Posterior cingulate gyrus (tissue), 11 donors: ENCODE results near the gene KLK15.
A peak's percentile ranks its signal among the peaks of the same experiment; 100 is the strongest.
"Not testable (repeated sequence)": the region's sequence is repeated elsewhere in the genome, so short reads cannot be mapped to it uniquely, and the experiment has no call there.

Experiments
- DNase-seq, 10 donors: peaks; one replicate each; pipeline versions ENCODE4 v3.0.0 to v3.0.0-alpha.2; 2020 to 2021; ENCODE audit warnings: mixed read lengths in 3 of 10
- intact Hi-C: fragments of 100-400 bp; cut with DNase I; formaldehyde crosslinking; loops from one replicate; pipeline ENCODE4 v1.15.1; 2023

KLK15 gene

DNA sequence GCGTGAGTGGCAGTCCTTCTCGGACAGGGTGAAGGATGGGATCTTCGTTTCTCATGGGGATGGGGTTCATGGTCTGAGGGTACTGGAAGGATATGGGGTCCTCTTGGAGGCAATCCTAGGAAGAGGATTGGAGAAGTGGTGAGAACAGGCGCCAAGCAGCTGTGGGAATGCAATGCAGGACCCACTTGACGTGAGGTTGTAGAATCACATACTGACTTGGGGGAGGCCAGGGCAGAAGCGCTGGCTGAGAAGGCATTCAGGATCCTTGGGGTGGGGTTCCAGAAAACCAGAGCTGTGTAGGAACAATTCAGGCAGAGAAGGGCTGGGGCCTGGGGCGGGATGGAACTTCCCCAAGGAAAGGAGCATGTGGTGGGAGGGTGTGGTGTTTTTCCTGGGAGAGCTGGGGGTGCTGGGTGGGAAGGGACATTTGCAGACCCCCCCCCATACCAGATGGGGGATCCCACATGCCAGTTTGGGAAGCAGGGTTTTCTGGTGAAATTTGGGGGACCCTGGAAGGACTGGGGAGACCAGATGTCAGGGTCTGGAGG, 10.6 kb downstream of the KLK15 start:
- intact Hi-C loops, result no loop called here
- peak in 2 of 10 donors; percentile 20 to 32 for DNase-seq

GRCh38 chr19:50821622-50822021, 11.8 kb downstream of the KLK15 start:
- peak in 2 of 10 donors; percentile 63 to 69 for DNase-seq

GRCh38 chr19:50821248-50821612, 12.1 kb downstream of the KLK15 start:
- intact Hi-C loops, result no loop called here
- no peak for DNase-seq

More at GRCh38 chr19:50821622-50822021, 11.8 kb downstream of the KLK15 start:
- intact Hi-C loops, result no loop called here

DNA sequence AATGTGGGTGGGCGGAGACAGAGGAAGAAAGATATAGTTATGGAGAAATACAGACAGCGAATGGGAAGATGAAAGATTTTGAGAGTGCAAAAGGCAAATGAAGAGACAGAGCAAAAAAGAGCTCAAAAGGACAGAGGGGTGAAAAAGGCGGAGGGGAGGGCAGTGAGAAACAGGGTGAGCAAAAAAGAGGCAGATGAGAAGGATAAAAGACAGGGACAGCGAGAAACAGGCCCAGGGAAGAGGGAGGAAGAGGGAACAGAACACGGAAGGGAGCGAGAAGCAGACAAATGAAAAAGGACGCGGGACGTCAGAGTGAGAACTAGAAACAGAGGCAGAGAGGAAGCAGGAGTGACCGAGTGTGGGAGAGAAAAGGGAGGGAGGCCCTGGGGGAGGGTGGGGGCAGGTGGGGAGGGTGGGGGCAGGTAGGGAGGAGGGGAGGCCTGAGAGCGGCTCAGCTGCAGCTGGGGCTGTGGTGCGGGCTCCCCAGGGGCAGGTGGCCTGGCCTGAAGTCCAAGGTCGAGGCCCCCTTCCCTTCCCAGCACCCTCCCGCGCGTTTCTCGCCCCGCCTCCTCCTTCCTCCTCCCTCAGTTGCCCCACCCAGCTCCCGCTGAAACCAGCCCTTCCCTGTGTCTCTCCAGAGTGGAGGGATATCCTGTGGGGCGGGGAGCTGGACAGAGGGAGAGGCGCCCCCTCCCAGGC, 12.7 kb downstream of the KLK15 start:
- DNase-seq, result peak in 2 of 10 donors; percentile 5 to 67
- intact Hi-C loops, result no loop called here

GRCh38 chr19:50820086-50820485, 13.3 kb downstream of the KLK15 start:
- intact Hi-C loops, result no loop called here
- DNase-seq, result peak in 2 of 10 donors; percentile 40 to 73

DNA sequence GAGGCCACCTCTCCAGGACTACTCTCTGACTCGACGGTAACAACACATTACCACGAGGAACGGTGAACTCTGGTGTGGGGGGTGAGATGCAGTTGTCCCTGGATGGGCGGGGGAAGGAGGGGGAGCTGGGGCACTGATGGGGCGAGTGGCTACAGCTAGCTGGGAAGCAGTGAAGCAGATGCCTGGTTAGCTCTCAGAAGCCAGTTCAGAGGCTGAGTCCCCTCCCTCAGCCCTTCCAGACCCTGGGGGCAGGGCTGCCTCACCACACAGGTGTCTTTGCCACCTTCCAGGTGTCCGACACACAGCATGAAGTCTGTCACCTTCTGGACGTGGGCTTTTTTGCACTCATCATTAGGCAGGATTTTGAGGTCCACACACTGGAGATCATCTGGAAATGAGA, 13.7 kb downstream of the KLK15 start:
- intact Hi-C loops, result no loop called here
- DNase-seq, result no peak

DNA sequence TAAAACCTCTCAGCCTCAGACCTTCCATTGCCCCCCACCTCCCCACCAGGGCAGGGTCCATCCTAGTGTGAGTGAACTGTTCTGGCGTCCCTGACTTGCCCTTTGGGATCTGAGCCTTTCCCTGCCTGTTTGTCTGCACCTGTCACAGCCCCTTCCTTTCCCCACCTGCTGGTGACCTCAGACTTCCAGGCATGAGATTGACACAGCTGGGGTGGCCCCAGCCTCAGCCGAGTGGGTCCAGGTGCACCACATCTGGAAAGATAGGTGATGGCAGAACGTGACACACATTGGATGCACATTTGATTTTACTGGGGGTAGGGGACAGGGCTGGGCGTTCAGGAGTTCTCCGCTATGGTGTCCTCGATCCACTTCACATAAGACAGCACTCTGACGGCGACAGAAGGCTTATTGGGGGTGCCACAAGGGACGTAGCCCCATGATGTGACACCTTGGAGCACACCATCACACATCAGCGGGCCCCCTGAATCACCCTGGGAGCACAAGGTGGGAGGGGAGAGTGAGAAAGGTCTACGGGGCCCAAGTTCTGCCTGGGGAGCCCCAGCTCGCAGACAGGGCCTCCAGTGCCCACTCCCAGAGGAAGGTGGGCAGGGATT, 14.4 kb downstream of the KLK15 start:
- intact Hi-C loops, result no loop called here

GRCh38 chr19:50817941-50818858, 15.2 kb downstream of the KLK15 start:
- DNase-seq, result peak in 2 of 10 donors; percentile 56 to 70
- intact Hi-C loops, result no loop called here

More for the DNA sequence above, 14.4 kb downstream of the KLK15 start:
- peak in 2 of 10 donors; percentile 59 to 60 for DNase-seq

DNA sequence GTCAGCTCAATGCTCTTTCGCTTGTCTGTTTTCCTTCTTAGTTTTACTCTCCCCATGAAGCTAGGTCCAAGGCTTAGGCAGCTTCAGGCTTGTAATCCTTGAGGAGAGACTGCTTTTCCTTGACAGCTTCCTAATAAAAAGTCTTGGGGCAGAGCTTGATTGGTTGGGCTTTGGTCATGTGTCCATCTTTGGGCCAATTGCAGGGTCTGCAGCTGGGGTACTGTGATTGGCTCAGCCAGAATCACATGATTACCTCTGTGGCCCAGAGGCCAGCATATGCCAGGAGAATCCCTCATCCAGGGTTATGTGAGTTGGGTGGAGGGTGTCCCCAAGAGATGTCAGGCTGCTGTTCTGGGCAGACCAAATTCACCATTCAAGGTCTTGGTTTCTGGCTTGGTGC, 17.9 kb downstream of the KLK15 start:
- DNase-seq, result peak in 1 of 10 donors; percentile 3
- intact Hi-C loops, result no loop called here

DNA sequence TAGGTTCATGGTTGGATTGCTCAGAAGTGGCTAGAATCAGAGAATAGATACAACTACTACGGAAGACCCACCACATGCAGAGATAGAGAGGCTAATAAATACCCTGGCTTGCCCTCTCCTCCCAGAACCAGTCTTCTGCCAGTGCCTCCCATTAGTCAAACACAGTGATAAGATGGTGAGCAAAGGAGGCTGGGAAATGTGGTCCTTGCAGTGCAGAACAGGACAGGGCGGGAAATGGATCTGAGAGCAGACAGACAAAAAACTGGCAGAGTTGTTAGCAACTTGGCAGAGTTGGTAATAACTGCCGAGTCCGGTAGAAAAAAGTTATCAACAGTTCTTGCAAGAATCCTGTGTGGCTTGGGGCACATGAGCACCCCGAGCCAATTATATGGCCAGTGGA, 18.5 kb downstream of the KLK15 start:
- intact Hi-C loops, result no loop called here
- peak in 1 of 10 donors; percentile 11 for DNase-seq

DNA sequence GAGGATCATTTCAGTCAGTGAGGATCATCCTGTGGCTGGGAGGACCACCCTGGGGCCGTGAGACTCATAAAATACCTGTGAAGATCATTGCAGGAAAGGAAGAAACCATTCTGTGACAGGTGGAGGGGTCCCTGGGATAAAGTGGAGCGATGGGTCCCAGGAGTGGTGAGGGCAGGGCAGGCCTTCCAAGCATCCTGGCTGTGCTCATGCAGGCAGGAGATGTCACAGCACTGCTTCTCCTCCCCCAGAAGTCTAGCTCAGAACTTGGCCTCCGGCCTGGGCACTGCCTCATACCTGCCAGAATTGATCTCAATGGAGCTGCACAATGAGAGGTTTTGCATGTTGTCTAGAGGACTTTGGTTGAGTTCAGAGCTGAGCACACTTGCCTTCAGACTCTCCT, 20.9 kb downstream of the KLK15 start:
- intact Hi-C loops, result no loop called here
- peak in 1 of 10 donors; percentile 18 for DNase-seq

- DNase-seq, result peak in 1 of 10 donors; percentile 25
- intact Hi-C loops, result not testable (repeated sequence)
Measured at GRCh38 chr19:50811622-50812238, 21.6 kb downstream of the KLK15 start.

DNA sequence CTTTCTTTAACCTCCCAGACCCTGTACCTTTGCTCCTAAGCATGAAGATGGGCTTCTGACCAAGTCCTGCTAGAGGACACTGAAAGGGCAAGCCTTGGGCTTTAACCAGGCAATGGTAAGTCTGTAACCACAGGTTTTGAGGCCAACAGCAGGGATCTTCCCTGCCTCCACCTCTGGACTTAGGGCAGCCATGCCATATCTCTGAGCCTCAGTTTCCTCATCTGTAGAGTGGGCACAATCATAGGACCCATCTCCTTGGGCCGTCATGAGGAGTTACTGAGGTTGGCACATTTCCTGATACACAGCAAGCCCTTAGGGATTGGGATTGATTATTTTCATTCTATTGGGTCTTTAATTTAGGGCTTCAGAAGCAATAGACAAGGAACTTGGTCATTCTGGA, 24.5 kb downstream of the KLK15 start:
- intact Hi-C loops, result no loop called here
- no peak for DNase-seq

DNA sequence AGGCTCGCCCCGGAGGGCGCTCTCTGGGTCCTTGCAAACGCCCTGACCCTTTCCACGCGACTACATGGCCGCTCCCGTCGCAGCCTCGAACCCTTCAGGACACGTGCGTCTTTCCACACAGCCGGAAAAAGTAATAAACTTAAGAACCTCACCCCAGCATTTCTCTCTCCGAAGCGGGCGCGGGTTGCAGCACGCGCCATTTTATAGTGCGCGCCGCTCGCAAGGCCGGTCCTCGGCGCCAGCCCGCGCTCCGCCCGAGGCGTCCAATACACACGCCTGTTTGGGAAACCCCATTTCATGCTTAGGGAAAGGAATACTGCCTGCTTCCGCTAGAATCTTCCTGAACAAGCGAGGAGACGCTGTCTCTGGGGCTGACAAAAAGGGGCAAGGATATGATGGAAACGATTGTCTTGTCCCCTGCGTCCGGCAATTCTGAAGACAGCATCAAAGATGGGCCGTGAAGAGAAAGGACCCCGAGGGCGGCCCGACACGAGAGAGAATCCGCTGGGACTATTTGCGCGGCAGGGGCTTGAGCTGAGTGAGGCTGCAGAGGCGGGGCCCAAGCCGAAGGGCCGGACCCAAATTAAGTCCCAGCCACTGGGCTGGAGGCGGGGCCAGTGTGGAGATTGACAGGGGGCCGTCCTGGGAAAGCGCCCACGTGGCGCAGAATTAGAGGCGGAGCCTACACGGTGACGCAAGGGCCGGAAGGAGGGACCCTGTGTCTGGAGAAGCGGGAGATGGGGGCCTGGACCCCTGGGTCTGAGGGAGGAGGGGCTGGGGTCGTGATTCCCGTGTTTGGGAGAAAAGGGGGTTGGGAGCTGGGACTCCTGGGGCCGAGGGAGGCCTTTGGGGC, 28.7 kb downstream of the KLK15 start:
- intact Hi-C loops, result loop anchor here (5.0 kb wide), 1 partner anchor 303 kb away; the partner anchor contains the start of gene CTU1
- peak; percentile 96 to 100 (median 99) for DNase-seq

GRCh38 chr19:50803633-50804419, 29.5 kb downstream of the KLK15 start:
- peak in 1 of 10 donors; percentile 5 for DNase-seq
- intact Hi-C loops, result loop anchor here (5.0 kb wide), 1 partner anchor 303 kb away; the partner anchor contains the start of gene CTU1

DNA sequence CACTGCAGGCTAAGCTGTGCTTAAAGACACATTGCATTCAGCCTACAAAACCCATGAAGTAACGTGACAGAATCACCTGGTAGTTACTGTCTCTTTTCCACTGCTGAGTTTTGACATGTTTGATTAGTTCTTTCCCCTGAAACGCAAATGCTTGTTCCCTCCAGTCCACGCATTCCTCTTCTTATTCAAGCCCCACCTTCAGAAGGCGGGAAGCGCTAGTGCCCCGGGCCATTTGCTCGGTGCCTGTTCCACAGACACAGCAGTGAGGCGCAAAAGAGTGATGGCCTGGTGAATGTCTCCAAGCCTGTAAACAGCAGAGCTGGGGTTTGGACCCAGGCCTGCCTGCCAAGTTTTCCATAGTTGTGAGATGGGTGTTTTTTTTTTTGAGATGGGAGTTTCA, 32.3 kb downstream of the KLK15 start:
- intact Hi-C loops, result loop anchor here (5.0 kb wide), 1 partner anchor 306 kb away; the partner anchor contains the start of gene CTU1

GRCh38 chr19:50799547-50799851, 33.9 kb downstream of the KLK15 start:
- intact Hi-C loops, result no loop called here
- peak in 1 of 10 donors; percentile 0 for DNase-seq

More for the DNA sequence above, 32.3 kb downstream of the KLK15 start:
- no peak for DNase-seq
